ENCODE data around the gene RAPGEF2.

RAPGEF2 gene

DNA sequence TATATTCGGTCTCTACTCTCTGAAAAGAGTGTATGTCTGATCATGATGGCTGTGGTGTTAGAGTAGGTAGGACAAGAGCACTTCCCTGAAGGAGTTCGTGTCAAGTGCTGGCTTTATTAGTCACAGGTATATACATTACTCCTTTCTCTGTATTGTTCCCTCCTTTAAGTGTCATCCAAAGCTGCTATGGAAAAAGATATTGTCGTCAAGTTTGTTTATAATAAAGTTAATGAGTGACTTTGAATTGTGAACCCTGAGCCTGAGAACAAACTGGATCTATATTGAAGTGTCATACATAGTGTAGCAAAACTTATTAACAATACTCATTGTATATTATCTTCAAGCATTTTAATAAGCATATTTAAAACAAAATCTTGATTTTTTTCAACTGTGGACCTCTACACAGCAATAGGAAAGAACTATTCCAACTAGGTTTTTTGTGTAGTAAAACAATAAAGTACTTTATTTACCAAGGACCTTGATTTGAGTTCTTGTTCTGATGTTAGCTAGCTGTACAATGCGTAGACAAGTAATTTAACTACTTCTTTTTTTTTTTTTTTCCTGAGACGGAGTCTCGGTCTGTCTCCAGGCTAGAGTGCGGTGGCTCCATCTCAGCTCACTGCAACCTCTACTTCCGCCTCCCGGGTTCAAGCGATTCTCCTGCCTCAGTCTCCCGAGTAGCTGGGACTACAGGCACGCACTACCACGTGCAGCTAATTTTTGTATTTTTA lies 177.7 kb downstream of the RAPGEF2 start:
- Histone ChIP-seq H3K4me3 (ENCODE audit: low read length) (no peak overlapping the region), H3K36me3 (ENCODE audit: control insufficient read depth, low read length) (no peaks in the 10 kb centered on the region), H4K20me1 (ENCODE audit: control insufficient read depth, insufficient read depth, low read depth, low read length) (no peaks in the 10 kb centered on the region), H3K9me3 (ENCODE audit: control insufficient read depth, insufficient read depth, low read length) (no peaks in the 10 kb centered on the region), H3F3A (ENCODE audit: control insufficient read depth, insufficient read depth) (no peaks in the 10 kb centered on the region), H3K27me3 (ENCODE audit: control insufficient read depth, low read length) (no peaks in the 10 kb centered on the region), H3K79me2 (ENCODE audit: control insufficient read depth, low read length) (no peaks in the 10 kb centered on the region), H3K4me1 (ENCODE audit: control insufficient read depth, low read length) (no peaks in the 10 kb centered on the region), H3K9me2 (replicated peaks; ENCODE audit: control insufficient read depth, low read length) (no peaks in the 10 kb centered on the region), H3K27ac (ENCODE audit: low read depth, low read length) (no peak overlapping the region), H3K4me2 (ENCODE audit: low read length) (no peak overlapping the region)
- TF ChIP-seq, protein P1, sequence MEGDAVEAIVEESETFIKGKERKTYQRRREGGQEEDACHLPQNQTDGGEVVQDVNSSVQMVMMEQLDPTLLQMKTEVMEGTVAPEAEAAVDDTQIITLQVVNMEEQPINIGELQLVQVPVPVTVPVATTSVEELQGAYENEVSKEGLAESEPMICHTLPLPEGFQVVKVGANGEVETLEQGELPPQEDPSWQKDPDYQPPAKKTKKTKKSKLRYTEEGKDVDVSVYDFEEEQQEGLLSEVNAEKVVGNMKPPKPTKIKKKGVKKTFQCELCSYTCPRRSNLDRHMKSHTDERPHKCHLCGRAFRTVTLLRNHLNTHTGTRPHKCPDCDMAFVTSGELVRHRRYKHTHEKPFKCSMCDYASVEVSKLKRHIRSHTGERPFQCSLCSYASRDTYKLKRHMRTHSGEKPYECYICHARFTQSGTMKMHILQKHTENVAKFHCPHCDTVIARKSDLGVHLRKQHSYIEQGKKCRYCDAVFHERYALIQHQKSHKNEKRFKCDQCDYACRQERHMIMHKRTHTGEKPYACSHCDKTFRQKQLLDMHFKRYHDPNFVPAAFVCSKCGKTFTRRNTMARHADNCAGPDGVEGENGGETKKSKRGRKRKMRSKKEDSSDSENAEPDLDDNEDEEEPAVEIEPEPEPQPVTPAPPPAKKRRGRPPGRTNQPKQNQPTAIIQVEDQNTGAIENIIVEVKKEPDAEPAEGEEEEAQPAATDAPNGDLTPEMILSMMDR (IDR thresholded peaks at IDR 0.05; ENCODE audit: low read depth, low read length, poor library complexity, severe bottlenecking), result no peak
- no peak for TF ChIP-seq EZH2phosphoT487 (IDR thresholded peaks at IDR 0.05; ENCODE audit: borderline replicate concordance, low read length)

DNA sequence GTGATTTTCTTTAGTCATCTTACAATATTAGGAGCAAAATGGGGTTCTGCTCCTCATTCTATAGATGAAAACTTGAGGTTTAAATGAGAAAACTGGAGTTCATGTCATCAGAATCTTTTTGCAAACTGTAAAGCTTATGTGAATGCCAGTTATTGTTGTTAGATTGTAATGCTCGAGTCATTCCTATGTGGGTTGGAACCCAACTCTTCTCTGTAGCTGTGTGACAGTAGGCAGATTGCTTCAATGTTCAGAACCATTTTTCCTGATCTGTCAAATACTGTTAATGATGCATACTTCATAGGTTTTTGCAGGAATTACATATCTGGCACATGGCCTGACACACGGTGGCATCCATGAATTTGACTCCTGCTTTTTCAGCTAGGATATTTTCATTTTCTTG lies 178.9 kb downstream of the RAPGEF2 start:
- H3K79me2 ChIP-seq (ENCODE audit: control insufficient read depth, low read length), result no peaks in the 10 kb centered on the region
- no peak for TF ChIP-seq EZH2phosphoT487 (IDR thresholded peaks at IDR 0.05; ENCODE audit: borderline replicate concordance, low read length)
- TF ChIP-seq, protein P1 (IDR thresholded peaks at IDR 0.05; ENCODE audit: low read depth, low read length, poor library complexity, severe bottlenecking), result no peak
- no peak overlapping the region for H3K4me2 ChIP-seq (ENCODE audit: low read length)
- H3K27me3 ChIP-seq (ENCODE audit: control insufficient read depth, low read length), result no peaks in the 10 kb centered on the region
- H3F3A ChIP-seq (ENCODE audit: control insufficient read depth, insufficient read depth), result no peaks in the 10 kb centered on the region
- no peaks in the 10 kb centered on the region for H3K9me3 ChIP-seq (ENCODE audit: control insufficient read depth, insufficient read depth, low read length)
- no peak overlapping the region for H3K4me3 ChIP-seq (ENCODE audit: low read length)
- H3K4me1 ChIP-seq (ENCODE audit: control insufficient read depth, low read length), result no peaks in the 10 kb centered on the region
- no peaks in the 10 kb centered on the region for H3K36me3 ChIP-seq (ENCODE audit: control insufficient read depth, low read length)
- H3K27ac ChIP-seq (ENCODE audit: low read depth, low read length), result no peak overlapping the region
- no peaks in the 10 kb centered on the region for H3K9me2 ChIP-seq (replicated peaks; ENCODE audit: control insufficient read depth, low read length)
- H4K20me1 ChIP-seq (ENCODE audit: control insufficient read depth, insufficient read depth, low read depth, low read length), result no peaks in the 10 kb centered on the region

DNA sequence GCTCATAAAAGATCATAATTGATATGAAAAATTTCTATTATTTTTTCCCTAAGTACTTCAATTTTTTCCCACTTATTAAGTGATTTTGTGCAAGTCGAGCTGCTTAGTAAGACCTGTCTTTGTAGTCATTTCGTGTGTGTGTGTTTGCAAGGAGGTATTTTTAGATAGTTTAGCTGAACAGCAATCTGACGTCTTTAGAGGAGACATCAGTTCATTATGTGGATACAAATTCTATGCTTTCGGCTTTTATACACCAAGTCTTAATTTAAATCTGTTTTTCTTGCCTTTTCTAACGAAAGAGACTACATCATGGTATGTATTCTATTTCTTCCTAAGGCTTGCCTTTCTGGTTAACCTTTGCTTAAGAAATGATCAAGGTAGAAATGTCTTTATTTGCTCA lies 179.4 kb downstream of the RAPGEF2 start:
- no peak overlapping the region for H3K27ac ChIP-seq (ENCODE audit: low read depth, low read length)
- H3K9me3 ChIP-seq (ENCODE audit: control insufficient read depth, insufficient read depth, low read length), result no peaks in the 10 kb centered on the region
- H3K4me3 ChIP-seq (ENCODE audit: low read length), result no peak overlapping the region
- H3K9me2 ChIP-seq (replicated peaks; ENCODE audit: control insufficient read depth, low read length), result no peaks in the 10 kb centered on the region
- H3K4me2 ChIP-seq (ENCODE audit: low read length), result no peak overlapping the region
- H3K79me2 ChIP-seq (ENCODE audit: control insufficient read depth, low read length), result no peaks in the 10 kb centered on the region
- H3K27me3 ChIP-seq (ENCODE audit: control insufficient read depth, low read length), result no peaks in the 10 kb centered on the region
- H3F3A ChIP-seq (ENCODE audit: control insufficient read depth, insufficient read depth), result no peaks in the 10 kb centered on the region
- no peak for TF ChIP-seq EZH2phosphoT487 (IDR thresholded peaks at IDR 0.05; ENCODE audit: borderline replicate concordance, low read length)
- TF ChIP-seq, protein P1 (IDR thresholded peaks at IDR 0.05; ENCODE audit: low read depth, low read length, poor library complexity, severe bottlenecking), result no peak
- no peaks in the 10 kb centered on the region for H3K4me1 ChIP-seq (ENCODE audit: control insufficient read depth, low read length)
- H4K20me1 ChIP-seq (ENCODE audit: control insufficient read depth, insufficient read depth, low read depth, low read length), result no peaks in the 10 kb centered on the region
- no peaks in the 10 kb centered on the region for H3K36me3 ChIP-seq (ENCODE audit: control insufficient read depth, low read length)
